ENCODE results near the gene XRCC5. TPM values are rescaled to one million over a fixed set of nuclear protein-coding genes. Genes with fewer than 3 reads are reported as not detected.

Gene XRCC5
- total RNA-seq, 2 donors from 2014 or later: 205 to 244 TPM

GRCh38 chr2:216170076-216170763, 61.1 kb downstream of the XRCC5 start:
- H3K4me3 ChIP-seq: no peak overlapping the region
- no peak for TF ChIP-seq CTCF (IDR thresholded peaks at IDR 0.05)
- no peaks in the 10 kb centered on the region for H3K36me3 ChIP-seq
- H3K9ac ChIP-seq (ENCODE audit: low read depth in 2 of 2, low read length in 2 of 2): no peak overlapping the region
- H3K27me3 ChIP-seq: no peaks in the 10 kb centered on the region
- no peaks in the 10 kb centered on the region for H3K4me1 ChIP-seq
- DNase-seq: no peak
- H3K27ac ChIP-seq: no peak overlapping the region
- H3K9me3 ChIP-seq: no peaks in the 10 kb centered on the region
- intact Hi-C loops (cut with DNase I): loop anchor here (10.0 kb wide), 1 partner anchor 45 kb away; no protein-coding TSS in a partner anchor

GRCh38 chr2:216171011-216171410, 61.9 kb downstream of the XRCC5 start:
- no peak for TF ChIP-seq CTCF (IDR thresholded peaks at IDR 0.05)
- Histone ChIP-seq H3K9ac (ENCODE audit: low read depth in 2 of 2, low read length in 2 of 2) (no peak overlapping the region), H3K9me3 (no peaks in the 10 kb centered on the region), H3K36me3 (no peaks in the 10 kb centered on the region), H3K4me1 (no peaks in the 10 kb centered on the region), H3K27me3 (no peaks in the 10 kb centered on the region), H3K4me3 (no peak overlapping the region), H3K27ac (no peak overlapping the region)
- no peak for DNase-seq
- intact Hi-C loops (cut with DNase I): loop anchor here (10.0 kb wide), 1 partner anchor 46 kb away; no protein-coding TSS in a partner anchor

- TF ChIP-seq CTCF (IDR thresholded peaks at IDR 0.05): no peak
- Histone ChIP-seq H3K4me3 (no peak overlapping the region), H3K27me3 (no peaks in the 10 kb centered on the region), H3K9me3 (no peaks in the 10 kb centered on the region), H3K4me1 (no peaks in the 10 kb centered on the region), H3K9ac (ENCODE audit: low read depth in 2 of 2, low read length in 2 of 2) (no peak overlapping the region), H3K36me3 (no peaks in the 10 kb centered on the region), H3K27ac (no peak overlapping the region)
- no peak for DNase-seq
- intact Hi-C loops (cut with DNase I): loop anchor here (10.0 kb wide), 1 partner anchor 48 kb away; no protein-coding TSS in a partner anchor
Measured at GRCh38 chr2:216172493-216172892, 63.3 kb downstream of the XRCC5 start.

GRCh38 chr2:216179015-216179414, 69.9 kb downstream of the XRCC5 start:
- Histone ChIP-seq H3K9me3 (no peaks in the 10 kb centered on the region), H3K4me3 (no peak overlapping the region), H3K27me3 (no peaks in the 10 kb centered on the region), H3K9ac (ENCODE audit: low read depth in 2 of 2, low read length in 2 of 2) (no peak overlapping the region), H3K27ac (no peak overlapping the region), H3K4me1 (no peaks in the 10 kb centered on the region), H3K36me3 (no peaks in the 10 kb centered on the region)
- intact Hi-C loops (cut with DNase I): loop anchor here (10.0 kb wide), 1 partner anchor 54 kb away; no protein-coding TSS in a partner anchor
- TF ChIP-seq CTCF (IDR thresholded peaks at IDR 0.05): no peak
- DNase-seq: no peak

GRCh38 chr2:216181351-216181750, 72.2 kb downstream of the XRCC5 start:
- Histone ChIP-seq H3K36me3 (no peaks in the 10 kb centered on the region), H3K9ac (ENCODE audit: low read depth in 2 of 2, low read length in 2 of 2) (no peak overlapping the region), H3K9me3 (no peaks in the 10 kb centered on the region), H3K4me1 (no peaks in the 10 kb centered on the region), H3K27me3 (no peaks in the 10 kb centered on the region), H3K27ac (no peak overlapping the region), H3K4me3 (no peak overlapping the region)
- intact Hi-C loops (cut with DNase I): no loop called here
- TF ChIP-seq CTCF (IDR thresholded peaks at IDR 0.05): no peak
- no peak for DNase-seq

Data from colonic mucosa (tissue), 4 donors.